ELF-1 (cell line): ENCODE measurements around the gene TEX29.

Experiments used
- DNase-seq: peaks from one replicate; pipeline ENCODE4 v3.0.0-alpha.2; 2016; ENCODE audit warnings: low read depth, low spot score

Gene TEX29

GRCh38 chr13:111339366-111340143, 19.1 kb downstream of the TEX29 start:
- DNase-seq, result no peak

GRCh38 chr13:111341886-111342285, 21.4 kb downstream of the TEX29 start:
- no peak for DNase-seq

- DNase-seq, result no peak
Measured at GRCh38 chr13:111342721-111343120, 22.3 kb downstream of the TEX29 start.

GRCh38 chr13:111343186-111343805, 22.9 kb downstream of the TEX29 start:
- DNase-seq, result no peak

GRCh38 chr13:111344471-111345191, 24.2 kb downstream of the TEX29 start:
- peak; percentile 91 for DNase-seq

- no peak for DNase-seq
Measured at GRCh38 chr13:111345682-111346081, 25.2 kb downstream of the TEX29 start.

- no peak for DNase-seq
Measured at GRCh38 chr13:111346101-111346680, 25.7 kb downstream of the TEX29 start.

GRCh38 chr13:111347438-111347837, 27.0 kb downstream of the TEX29 start:
- DNase-seq, result no peak

GRCh38 chr13:111353508-111353907, 33.1 kb downstream of the TEX29 start:
- DNase-seq, result no peak

GRCh38 chr13:111354789-111355188, 34.3 kb downstream of the TEX29 start:
- no peak for DNase-seq

- DNase-seq, result no peak
Measured at GRCh38 chr13:111356795-111357194, 36.4 kb downstream of the TEX29 start.

- DNase-seq, result peak; percentile 49
Measured at GRCh38 chr13:111359237-111359915, 38.9 kb downstream of the TEX29 start.

GRCh38 chr13:111359930-111360329, 39.5 kb downstream of the TEX29 start:
- no peak for DNase-seq

- no peak for DNase-seq
Measured at GRCh38 chr13:111360452-111360851, 40.0 kb downstream of the TEX29 start.

GRCh38 chr13:111361046-111361872, 40.8 kb downstream of the TEX29 start:
- no peak for DNase-seq

GRCh38 chr13:111361873-111362648, 41.6 kb downstream of the TEX29 start:
- no peak for DNase-seq

GRCh38 chr13:111363121-111363520, 42.7 kb downstream of the TEX29 start:
- no peak for DNase-seq

- no peak for DNase-seq
Measured at GRCh38 chr13:111363591-111363990, 43.1 kb downstream of the TEX29 start.

GRCh38 chr13:111365149-111366005, 44.9 kb downstream of the TEX29 start:
- DNase-seq, result no peak
